Activated CD8-positive, alpha-beta memory T cell treated with anti-CD3 and anti-CD28 coated beads, Interleukin-2, amount 50 U/mL, for 48 hours (primary cell): ENCODE results near the gene ZNF778.

Experiments used
- DNase-seq: peaks from one replicate; pipeline ENCODE4 v3.0.0-alpha.2; 2020

Gene ZNF778

DNA sequence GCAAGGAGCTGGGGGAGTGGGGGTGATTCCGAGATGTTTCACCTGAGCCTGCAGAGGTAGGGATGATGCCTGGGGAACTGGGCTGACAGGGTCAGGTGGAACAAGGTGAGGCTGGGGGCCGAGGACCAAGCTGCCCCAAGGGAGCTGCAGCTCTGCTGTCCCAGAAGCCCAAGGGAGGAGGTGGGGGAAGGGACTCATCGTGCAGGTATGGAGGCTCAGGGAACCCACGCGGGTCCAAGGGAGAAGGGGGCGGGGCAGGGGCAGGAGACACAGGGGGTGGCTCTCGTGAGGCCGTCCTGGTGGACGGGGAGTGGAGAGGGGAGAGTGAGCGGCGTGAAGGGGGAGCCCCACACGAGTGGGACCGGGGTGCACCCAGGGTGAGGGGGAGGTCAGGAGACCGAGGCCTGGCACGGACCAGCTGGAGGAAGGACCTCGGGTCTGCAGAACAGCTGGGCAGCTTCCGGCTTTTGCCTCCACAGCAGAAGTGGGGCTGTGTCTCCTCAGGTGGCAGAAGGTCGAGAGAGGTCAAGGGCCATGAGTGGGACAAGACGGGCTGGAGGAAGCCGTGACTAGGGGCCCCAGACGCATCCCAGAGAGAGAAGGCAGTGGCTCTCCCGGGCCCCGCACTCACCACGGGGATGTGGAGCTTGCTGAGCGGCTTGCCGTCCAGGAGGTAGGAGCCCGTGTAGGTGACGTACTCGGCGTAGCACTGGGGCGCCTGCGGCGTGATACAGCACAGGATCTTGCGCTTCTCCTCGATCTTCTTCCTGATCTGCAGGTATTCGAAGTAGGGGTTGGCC lies 61.1 kb downstream of the ZNF778 start:
- no peak for DNase-seq

DNA sequence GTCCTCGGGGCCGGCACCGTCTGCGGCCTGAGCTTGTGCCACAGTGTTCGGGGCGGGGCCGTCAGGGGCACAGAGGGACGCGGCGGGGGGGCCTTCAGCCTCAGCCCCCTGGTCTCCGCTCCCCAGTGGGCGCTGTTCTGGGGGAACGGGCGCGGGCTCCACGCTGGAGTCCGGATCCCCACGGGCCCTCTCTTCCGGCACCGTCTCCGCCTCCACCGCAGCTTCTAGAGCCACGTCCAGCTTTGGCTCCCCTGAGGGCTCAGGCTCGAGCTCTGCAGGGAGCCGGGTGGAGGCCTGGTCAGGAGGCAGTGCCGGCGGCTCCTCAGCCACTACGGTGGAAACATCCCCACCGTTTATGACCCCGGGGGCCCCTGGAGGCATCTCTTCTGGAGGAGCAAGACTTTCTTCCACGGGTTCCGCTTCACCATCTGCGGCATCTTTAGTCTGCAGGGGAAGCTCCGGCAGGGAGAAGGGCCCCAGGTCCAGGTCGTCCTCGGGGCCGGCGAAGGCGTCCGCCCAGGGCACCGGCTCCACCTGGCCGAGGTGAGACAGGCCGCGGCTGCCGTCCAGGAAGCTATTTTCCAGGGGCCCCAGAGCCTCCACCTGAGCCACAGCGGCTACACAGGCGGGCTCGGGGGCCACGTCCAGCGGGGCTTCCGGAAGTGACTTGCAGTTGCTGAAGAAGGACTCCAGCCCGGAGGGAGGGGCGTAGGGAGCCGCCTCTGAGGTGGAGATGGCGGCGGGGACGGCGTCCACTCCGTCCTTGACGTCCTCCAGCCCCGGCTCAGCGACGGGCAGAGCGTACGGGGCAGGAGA lies 62.4 kb downstream of the ZNF778 start:
- DNase-seq: no peak

DNA sequence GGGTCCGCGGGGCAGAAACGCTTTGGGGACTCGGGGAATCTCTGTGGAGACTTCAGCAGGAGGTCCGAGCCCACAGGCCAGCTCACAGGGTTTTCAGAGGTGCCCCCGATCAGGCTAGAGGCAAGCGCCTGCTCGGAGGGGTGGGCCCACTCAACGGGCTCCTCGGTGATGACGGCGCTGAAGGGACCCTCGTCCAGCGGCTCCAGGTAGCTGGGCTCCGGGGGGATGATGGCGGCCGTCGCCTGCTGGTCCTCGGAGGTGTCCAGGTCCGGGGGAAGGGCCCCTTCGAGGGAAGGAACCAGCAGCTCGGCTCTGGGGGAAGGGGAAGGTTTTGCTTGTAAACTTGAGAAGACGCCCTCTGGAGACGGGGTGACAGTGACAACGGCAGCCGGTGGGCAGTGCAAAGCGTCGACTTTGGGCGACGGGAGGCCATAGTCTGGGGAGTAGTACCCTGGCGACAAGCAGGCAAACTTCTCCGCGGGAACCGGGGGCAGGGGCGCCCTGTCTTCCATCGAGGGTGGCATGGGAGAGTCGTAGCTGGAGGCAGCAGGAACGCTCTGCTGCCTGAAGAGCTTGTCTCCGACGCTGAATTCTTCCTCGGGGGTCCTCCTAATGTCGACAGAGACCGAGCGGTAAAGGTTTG lies 63.2 kb downstream of the ZNF778 start:
- DNase-seq: no peak

DNA sequence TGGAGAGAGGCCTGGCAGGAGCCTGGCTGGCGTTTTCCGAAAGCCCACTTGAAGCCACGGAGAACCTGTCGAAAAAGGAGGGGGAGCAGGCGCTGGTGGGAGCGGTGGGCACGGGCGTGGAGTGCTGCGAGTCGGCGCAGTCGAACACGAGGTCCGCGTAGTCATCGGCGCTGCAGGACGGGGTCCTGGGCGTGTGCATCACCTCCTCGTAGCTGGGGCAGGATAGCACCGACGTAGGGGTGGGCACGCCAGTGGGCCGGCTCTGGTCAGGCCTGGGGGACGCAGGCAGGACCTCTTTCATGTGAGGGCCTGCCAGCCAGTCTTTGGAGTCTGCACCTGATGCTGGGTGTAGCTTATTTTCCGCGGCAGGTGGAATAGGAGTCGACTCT lies 63.7 kb downstream of the ZNF778 start:
- DNase-seq: no peak

DNA sequence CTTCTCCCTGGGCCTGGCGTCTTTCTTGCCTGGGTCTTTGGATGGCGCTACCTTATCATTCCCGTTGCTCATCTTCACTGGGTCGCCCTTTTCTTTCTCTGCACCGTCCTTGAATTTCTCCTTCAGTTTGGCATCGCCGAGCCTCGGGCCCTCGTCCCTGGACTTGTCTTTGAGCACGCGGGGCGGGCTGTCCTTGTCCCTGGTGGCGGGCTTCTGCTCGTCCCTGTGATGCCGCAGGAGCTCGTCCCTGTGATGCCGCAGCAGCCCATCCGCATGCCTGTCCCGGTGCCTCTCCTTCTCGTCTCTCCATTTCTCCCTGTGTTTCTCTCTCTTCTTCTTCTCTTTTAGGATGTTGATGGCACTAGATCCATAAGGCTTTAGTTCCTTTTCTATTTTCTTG lies 64.3 kb downstream of the ZNF778 start:
- DNase-seq: no peak

DNA sequence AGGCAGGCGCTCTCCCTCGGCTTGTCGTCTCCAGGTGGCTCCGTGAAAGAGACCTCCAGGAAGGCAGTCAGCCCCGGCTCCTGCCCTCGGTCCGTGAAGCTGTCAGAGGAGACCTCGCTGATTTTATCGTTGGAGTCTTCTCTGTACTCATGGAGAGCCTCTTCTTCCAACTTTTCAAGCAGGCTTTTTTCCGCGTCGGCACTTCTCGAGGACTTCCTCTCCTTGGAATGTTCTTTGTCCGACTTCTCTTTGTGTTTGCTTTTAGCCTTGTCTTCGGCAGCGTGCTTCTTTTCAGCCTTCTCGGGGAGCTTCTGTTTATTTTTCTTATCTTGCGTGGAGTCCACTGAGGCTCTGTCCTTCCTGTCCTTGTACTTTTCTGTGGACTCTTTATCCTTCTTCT lies 65.0 kb downstream of the ZNF778 start:
- no peak for DNase-seq

DNA sequence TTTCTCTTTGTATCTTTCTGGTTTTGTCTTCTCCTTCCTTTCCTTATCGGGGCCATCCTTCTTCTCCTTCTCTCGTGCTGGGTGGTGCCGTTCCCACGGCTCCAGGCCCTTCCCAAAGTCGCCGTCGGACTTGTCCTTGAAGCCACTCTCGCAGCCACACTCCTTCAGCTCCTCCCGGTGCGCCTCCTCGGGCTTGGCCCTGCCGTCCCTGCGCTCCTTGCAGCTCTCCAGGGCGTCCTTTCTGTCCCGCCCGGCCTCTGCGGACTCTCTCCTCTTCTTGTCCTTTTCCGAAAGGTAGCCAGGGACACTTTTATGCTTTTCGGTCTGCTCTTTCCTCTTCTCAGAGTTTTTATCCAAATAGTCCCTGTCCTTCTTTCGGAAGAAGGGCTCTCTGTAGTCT lies 65.9 kb downstream of the ZNF778 start:
- DNase-seq: no peak

DNA sequence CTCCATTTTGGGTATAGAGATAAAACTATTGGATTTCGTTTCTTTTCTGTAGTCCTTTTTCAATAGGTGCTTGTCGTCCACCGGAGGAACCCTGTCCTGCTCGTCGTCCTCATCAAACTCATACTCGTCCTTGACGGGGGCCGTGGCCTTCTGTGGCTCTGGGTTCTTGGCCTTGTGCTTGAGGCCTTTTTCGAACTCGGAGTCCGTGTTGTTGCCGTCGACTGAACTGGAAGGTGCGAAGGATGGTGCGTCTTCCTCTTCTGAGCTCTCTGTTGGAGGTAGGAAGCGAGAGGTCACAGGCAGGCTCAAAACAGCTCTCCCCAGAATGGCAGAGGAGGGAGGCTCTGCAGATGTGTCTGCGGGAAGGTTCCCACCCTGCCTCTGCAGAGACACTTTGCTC lies 67.9 kb downstream of the ZNF778 start:
- no peak for DNase-seq

DNA sequence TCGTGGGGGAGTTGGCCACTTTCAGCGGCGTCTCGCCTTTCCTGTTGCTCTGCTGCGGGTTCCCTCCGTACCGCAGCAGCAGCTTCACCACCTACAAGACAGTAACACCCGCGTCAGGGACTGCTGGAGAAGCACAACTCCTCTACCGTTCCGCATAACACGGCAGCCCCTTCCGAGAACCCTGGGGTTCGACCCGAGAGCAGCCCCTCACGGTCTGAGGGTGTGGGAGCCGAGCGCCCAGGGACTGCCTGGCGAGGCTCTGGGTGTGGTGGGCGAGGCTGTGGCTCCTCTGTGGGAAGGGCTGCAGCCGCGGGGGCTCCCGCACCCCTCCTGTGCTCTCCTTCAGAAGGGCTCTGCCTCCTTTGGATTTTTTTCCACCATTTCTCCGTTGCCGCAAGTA lies 68.6 kb downstream of the ZNF778 start:
- DNase-seq: no peak
